B cell (primary cell): ENCODE data around the gene CITED2. TPM values are rescaled to one million over a fixed set of nuclear protein-coding genes. Genes with fewer than 3 reads are reported as not detected.

ENCODE experiments used
- ATAC-seq: fragments of 200-7000 bp; cut with Tn5 transposase; one replicate; pipeline ENCODE4 v1.10.0; 2021; ENCODE audit warnings: low read depth, mild to moderate bottlenecking, moderate number of reproducible peaks, moderate library complexity
- CTCF ChIA-PET: fragments of 350-600 bp; sonication (Branson Sonifier 250); formaldehyde crosslinking; loops from one replicate; lab custom pipeline; 2021; ENCODE audit warnings: antibody characterized with exemption, inconsistent platforms; lab: Charles Lee
- POLR2A ChIA-PET: fragments of 350-600 bp; sonication (Branson Sonifier 250); formaldehyde crosslinking; loops from one replicate; lab custom pipeline; 2021; ENCODE audit warnings: antibody characterized with exemption; lab: Charles Lee
- DNase-seq: peaks from one replicate; pipeline ENCODE4 v3.0.0; 2013
- H2AFZ ChIP-seq: 2 replicates; pipeline ENCODE4 v1.6.1; 2012; ENCODE audit warnings: mild to moderate bottlenecking, low read depth, low read length; ENCODE audit not compliant: insufficient read depth, poor library complexity, severe bottlenecking
- H3K27ac ChIP-seq, 2 donors: 1 replicate in 1 of 2; 2 replicates in 1 of 2; pipeline ENCODE4 v1.5.1; 2012 to 2013; ENCODE audit warnings: low read length in 2 of 2, mild to moderate bottlenecking in 2 of 2, moderate library complexity in 1 of 2
- H3K27me3 ChIP-seq, 4 experiments: fragments of 200-600 bp in 1 of 4; sonication (generic) in 1 of 4; replicated peaks in 1 of 4; 1 replicate in 2 of 4; 2 replicates in 2 of 4; pipeline versions ENCODE4 v1.6.1 to v1.7.0; 2013 to 2016; ENCODE audit warnings: low read length in 3 of 4, mild to moderate bottlenecking in 2 of 4, mixed read lengths in 1 of 4, moderate library complexity in 1 of 4; ENCODE audit not compliant: insufficient read depth in 4 of 4, control insufficient read depth in 3 of 4; ENCODE audit errors: control extremely low read depth in 1 of 4
- H3K36me3 ChIP-seq, 2 experiments: replicated peaks in 1 of 2; 1 replicate in 1 of 2; 2 replicates in 1 of 2; pipeline versions ENCODE4 v1.6.1 to v1.7.1; 2013; ENCODE audit warnings: low read length in 1 of 2; ENCODE audit not compliant: insufficient read depth in 2 of 2, control insufficient read depth in 1 of 2; ENCODE audit errors: control extremely low read depth in 1 of 2, extremely low read depth in 1 of 2
- H3K4me1 ChIP-seq, 2 donors: fragments of 200-600 bp in 1 of 2; sonication (generic) in 1 of 2; 1 replicate in 1 of 2; 2 replicates in 1 of 2; pipeline versions ENCODE4 v1.5.1 to v1.6.1; 2013 to 2017; ENCODE audit warnings: low read length in 2 of 2; ENCODE audit not compliant: control insufficient read depth in 2 of 2, insufficient read depth in 2 of 2
- H3K4me2 ChIP-seq: replicated peaks from 2 replicates; pipeline ENCODE3; 2012; ENCODE audit warnings: mild to moderate bottlenecking, low read depth, low read length; ENCODE audit not compliant: poor library complexity, severe bottlenecking
- H3K4me3 ChIP-seq, 5 experiments: fragments of 200-600 bp in 1 of 5; sonication (generic) in 1 of 5; 1 replicate in 3 of 5; 2 replicates in 2 of 5; pipeline versions ENCODE4 v1.5.1 to v1.7.0; 2011 to 2016; ENCODE audit warnings: low read length in 4 of 5, mild to moderate bottlenecking in 4 of 5, low read depth in 2 of 5, control low read depth in 1 of 5, moderate library complexity in 1 of 5; ENCODE audit not compliant: insufficient read depth in 1 of 5; ENCODE audit errors: control extremely low read depth in 1 of 5, extremely low read depth in 1 of 5
- H3K79me2 ChIP-seq: fragments of 200-600 bp; sonication (generic); one replicate; pipeline ENCODE4 v1.6.0; 2016; ENCODE audit warnings: low read length; ENCODE audit not compliant: control insufficient read depth, insufficient read depth
- H3K9ac ChIP-seq: fragments of 200-600 bp; sonication (generic); 2 replicates; pipeline ENCODE4 v1.6.1; 2017; ENCODE audit warnings: mild to moderate bottlenecking, low read length, moderate library complexity
- H3K9me3 ChIP-seq, 3 donors: one replicate each; pipeline versions ENCODE4 v1.6.1 to v1.7.1; 2013; ENCODE audit warnings: low read length in 2 of 3; ENCODE audit not compliant: control insufficient read depth in 2 of 3, insufficient read depth in 1 of 3; ENCODE audit errors: control extremely low read depth in 1 of 3
- H4K20me1 ChIP-seq: 2 replicates; pipeline ENCODE4 v1.6.0; 2012; ENCODE audit warnings: mild to moderate bottlenecking, low read length; ENCODE audit not compliant: insufficient read depth, control insufficient read depth, poor library complexity, severe bottlenecking
- H3K27ac Mint-ChIP-seq: one replicate; pipeline ENCODE4 v1.8.0; 2021; ENCODE audit warnings: mixed read lengths
- H3K27me3 Mint-ChIP-seq: one replicate; pipeline ENCODE4 v1.8.0; 2021; ENCODE audit warnings: mixed read lengths
- H3K4me1 Mint-ChIP-seq: one replicate; pipeline ENCODE4 v1.8.0; 2021; ENCODE audit warnings: mixed read lengths
- H3K4me3 Mint-ChIP-seq: one replicate; pipeline ENCODE4 v1.8.0; 2021; ENCODE audit warnings: mixed read lengths
- H3K9me3 Mint-ChIP-seq: one replicate; pipeline ENCODE4 v1.8.0; 2022; ENCODE audit warnings: mixed read lengths; ENCODE audit not compliant: insufficient read depth
- EZH2 ChIP-seq: IDR thresholded peaks from 2 replicates; pipeline ENCODE4 v1.6.1; 2012; ENCODE audit warnings: borderline replicate concordance, low read depth, mild to moderate bottlenecking, moderate library complexity, low read length; ENCODE audit not compliant: insufficient read depth, poor library complexity, severe bottlenecking
- WGBS: methylation state at CpG from one replicate; pipeline ENCODE4 v1.1.5; 2013; ENCODE audit warnings: missing lambda C conversion rate; ENCODE audit not compliant: insufficient coverage; 5-methylcytosine and 5-hydroxymethylcytosine counted together
- intact Hi-C: fragments of 100-400 bp; cut with micrococcal nuclease; formaldehyde crosslinking; loops from one replicate; pipeline ENCODE4 v1.10.0; 2022
- polyA plus RNA-seq: library from polyadenylated mRNA; depleted of rRNA; stranded (reverse); fragments of >200 nt; gene quantifications from 2 replicates; pipeline ENCODE4 v1.2.3, GENCODE V29; 2012
- total RNA-seq, 2 donors: library from RNA; stranded (reverse); fragments of 120-200 nt in 1 of 2; gene quantifications; 1 replicate in 1 of 2; 2 replicates in 1 of 2; pipeline versions ENCODE4 v1.2.3 to v1.2.4, GENCODE V29; 2013 to 2022
- TF ChIP-seq, protein P1 (sequence below): fragments of 200-600 bp; IDR thresholded peaks from one replicate; pipeline ENCODE4 v1.8.0; 2022; ENCODE audit warnings: antibody characterized with exemption, mild to moderate bottlenecking

CITED2 gene
- total and polyA plus RNA-seq, 2 donors (not counting 1 experiment from before 2014, with no cell fraction given), result 56.2 to 67.9 TPM

DNA sequence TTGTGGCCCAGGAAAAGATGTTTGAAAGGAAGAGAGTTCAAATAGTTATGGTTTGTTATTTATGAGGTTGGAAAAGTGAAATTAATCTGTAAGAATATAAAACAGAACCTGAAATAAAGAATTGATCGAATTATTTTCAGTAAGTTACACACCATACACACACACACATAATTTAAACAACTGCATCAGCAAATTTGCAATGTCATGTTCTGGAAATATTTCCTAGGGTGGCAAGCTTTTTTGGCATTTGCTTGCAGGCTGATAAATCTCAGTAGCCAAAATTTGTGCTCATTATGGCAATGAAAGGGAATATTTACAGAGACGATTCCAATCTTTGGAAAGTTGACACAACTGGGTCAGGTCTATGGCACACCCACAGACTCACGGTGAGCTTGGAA is 9.5 kb downstream of the CITED2 start:
- no peak overlapping the region for H3K27ac Mint-ChIP-seq

More for the DNA sequence above, 9.5 kb downstream of the CITED2 start:
- no peak for ATAC-seq
- Histone ChIP-seq H3K4me2 (no peak overlapping the region), H3K27ac (no peak overlapping the region), H3K27me3 (no peaks in the 10 kb centered on the region), H3K4me3 (no peak overlapping the region), H3K79me2 (no peaks in the 10 kb centered on the region), H3K9me3 (no peaks in the 10 kb centered on the region), H4K20me1 (no peaks in the 10 kb centered on the region), H2AFZ (no peak overlapping the region), H3K9ac (no peak overlapping the region), H3K4me1 (peaks cover 12 to 15% of the 10 kb centered on the region in 2 donors), H3K36me3 (no peaks in the 10 kb centered on the region)
- no peak for DNase-seq
- Mint-ChIP-seq H3K27me3 (no peaks in the 10 kb centered on the region), H3K9me3 (no peaks in the 10 kb centered on the region), H3K4me1 (peaks cover 33% of the 10 kb centered on the region), H3K4me3 (no peak overlapping the region)
- POLR2A ChIA-PET, result interaction anchor here (0.5 to 1.6 kb wide), 3 partner anchors 9 to 146 kb away, joined by 3 to 7 read pairs (median 5); partner anchors contain the start of gene CITED2
- CTCF ChIA-PET, result interaction anchor here (0.6 to 3.6 kb wide), 65 partner anchors 8 to 1250 kb away, joined by 3 to 274 read pairs (median 5); partner anchors contain the start of genes CITED2, REPS1 and TXLNB
- WGBS, result 93% methylated on average over 2 of the region's 3 CpGs
- intact Hi-C loops, result loop anchor here (1.0 to 5.0 kb wide), 8 partner anchors 74 to 773 kb away; partner anchors contain the start of genes ABRACL and TXLNB
- TF ChIP-seq, protein P1, sequence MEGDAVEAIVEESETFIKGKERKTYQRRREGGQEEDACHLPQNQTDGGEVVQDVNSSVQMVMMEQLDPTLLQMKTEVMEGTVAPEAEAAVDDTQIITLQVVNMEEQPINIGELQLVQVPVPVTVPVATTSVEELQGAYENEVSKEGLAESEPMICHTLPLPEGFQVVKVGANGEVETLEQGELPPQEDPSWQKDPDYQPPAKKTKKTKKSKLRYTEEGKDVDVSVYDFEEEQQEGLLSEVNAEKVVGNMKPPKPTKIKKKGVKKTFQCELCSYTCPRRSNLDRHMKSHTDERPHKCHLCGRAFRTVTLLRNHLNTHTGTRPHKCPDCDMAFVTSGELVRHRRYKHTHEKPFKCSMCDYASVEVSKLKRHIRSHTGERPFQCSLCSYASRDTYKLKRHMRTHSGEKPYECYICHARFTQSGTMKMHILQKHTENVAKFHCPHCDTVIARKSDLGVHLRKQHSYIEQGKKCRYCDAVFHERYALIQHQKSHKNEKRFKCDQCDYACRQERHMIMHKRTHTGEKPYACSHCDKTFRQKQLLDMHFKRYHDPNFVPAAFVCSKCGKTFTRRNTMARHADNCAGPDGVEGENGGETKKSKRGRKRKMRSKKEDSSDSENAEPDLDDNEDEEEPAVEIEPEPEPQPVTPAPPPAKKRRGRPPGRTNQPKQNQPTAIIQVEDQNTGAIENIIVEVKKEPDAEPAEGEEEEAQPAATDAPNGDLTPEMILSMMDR, result no peak
- no peak for TF ChIP-seq EZH2
